NCI-H1417 treated with DMSO at 0.1 percent for 48 hours (cell line): ENCODE data around the gene NOX5.

Source experiments
- DNase-seq: peaks from one replicate; lab custom pipeline; 2025; lab: John Stamatoyannopoulos, UW

NOX5 gene

DNA sequence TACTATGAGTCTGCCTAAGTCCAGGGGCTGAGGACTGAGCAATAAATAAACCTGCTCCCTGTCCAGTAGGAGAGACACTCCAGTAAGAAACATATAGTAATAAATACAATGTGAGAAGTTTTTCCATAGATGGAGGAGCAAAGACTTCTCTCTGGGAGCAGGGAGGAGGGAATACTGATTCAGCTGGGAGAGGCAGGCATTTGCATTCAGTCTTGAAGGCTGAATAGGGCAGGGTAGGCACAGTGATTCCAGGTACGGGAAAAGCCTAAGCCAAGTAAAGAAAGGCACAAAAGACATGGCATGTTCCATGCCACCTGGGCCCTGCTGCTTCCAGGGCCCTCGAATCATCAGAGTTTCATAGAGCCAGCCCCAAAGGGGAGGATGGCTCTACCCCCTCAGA is 86.3 kb downstream of the NOX5 start:
- DNase-seq: no peak

DNA sequence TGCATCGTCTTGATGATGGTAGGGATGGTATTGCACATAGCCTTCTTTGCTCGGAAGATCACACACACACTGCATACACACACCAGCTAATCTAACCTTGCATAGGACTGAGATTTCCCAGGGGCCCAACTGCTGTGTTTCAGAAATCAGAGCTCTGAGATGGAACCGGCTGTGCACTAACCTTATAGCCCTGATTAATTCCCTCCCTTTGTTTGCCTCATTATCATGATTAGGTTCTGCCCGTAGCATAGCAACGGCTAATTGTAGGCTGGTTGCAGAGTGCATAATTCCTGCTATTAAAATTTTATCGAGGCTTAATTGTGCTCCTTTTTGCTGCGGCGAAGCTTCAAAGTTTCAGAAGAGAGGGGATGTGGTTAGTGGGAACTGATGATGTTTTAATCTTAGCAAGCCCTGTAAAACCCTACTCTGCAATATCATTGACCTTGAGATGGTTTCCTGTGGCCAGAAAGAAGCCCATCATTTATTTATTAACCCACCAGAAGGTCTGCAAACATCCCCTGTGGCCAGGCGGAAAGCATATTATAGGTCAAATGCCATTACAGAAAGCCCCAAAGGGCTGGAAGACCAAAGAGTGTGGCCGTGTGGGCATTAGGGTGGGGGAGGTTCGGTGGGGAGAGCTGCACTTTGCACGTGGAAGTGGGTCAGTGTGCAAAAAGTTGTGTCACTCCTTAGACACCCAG is 89.7 kb downstream of the NOX5 start:
- DNase-seq: peak; percentile 58

DNA sequence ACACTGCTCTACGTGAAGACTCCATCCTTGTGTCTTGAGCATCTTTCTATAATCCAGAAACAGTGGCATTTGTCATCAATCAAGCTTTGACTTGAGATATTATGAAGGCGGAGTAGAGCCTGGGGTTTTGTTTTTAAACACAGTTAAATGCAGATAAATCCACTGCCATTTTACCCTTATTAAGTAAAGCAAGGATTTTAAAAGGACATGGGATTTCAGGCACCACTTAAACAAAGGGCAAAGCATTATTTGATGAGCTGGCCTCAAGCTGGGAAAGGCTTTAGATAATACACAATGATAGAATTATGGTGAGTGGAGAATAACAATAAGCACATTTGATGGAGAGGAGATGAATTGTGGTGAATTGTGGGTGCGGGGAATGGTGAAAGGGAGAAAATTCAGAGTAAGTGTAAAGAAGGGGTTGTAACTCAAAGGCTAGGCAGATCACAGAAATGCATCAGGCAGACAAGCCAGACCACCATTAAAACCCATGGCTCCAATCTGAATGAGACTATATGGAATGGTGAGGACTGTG is 91.0 kb downstream of the NOX5 start:
- no peak for DNase-seq

DNA sequence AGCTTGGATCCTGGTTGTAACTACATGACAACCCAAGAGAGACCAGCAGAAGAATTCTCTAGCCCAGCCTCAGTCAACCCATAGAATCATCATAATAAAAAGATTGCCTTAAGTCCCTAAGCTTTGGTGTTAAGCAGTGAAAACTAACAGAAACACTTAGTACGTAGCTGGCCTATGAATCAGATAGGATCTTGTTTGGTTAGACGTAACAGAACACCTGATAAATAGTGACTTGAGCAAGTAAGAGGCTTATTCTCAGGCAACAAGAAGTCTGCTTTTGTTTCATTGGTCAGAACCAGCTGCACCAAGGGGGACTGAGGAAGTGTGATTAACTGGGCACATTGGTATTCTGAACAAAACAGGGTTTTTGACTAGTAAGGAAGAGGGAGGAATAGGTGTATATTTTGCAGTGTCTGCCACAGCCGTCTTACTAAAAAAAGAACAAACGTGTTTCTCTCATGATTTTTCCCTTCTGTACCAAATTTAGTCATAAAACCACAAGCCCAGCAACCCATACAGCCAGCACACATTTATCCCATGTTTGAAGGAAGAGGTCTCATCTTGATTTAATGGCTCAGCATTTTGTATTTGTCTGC is 92.6 kb downstream of the NOX5 start:
- no peak for DNase-seq
